ENCODE measurements around the gene RBFOX2.

RBFOX2 gene

DNA sequence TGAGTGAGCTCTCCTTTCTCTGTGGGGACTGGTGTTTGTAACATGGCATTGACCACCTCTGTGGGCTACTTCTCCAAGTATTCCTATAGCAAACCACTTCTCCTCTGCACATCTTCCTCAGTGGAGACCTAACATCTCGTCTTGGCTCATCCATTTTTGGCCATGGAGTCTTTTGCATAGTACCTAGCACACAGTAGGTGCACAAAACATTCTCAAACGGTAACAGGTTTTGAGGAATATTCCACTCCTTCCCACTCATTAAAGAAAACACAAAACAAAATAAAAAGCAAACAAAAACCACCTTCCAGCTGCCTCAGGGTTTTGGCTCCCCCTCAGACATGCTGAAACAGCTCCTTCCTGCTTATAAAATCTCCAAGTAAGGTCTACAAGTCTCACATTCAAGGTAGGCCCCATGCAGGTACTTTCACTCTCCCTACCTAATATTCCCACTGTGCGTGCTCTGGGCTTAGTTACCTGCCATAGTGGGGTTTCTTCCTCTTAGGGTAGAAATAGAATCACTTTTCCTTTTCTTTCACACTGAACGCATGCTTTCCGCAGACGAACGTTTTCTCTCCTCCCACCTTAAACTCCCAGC lies 132.4 kb downstream of the RBFOX2 start:
- no peak for DNase-seq (ENCODE audit: low spot score)

DNA sequence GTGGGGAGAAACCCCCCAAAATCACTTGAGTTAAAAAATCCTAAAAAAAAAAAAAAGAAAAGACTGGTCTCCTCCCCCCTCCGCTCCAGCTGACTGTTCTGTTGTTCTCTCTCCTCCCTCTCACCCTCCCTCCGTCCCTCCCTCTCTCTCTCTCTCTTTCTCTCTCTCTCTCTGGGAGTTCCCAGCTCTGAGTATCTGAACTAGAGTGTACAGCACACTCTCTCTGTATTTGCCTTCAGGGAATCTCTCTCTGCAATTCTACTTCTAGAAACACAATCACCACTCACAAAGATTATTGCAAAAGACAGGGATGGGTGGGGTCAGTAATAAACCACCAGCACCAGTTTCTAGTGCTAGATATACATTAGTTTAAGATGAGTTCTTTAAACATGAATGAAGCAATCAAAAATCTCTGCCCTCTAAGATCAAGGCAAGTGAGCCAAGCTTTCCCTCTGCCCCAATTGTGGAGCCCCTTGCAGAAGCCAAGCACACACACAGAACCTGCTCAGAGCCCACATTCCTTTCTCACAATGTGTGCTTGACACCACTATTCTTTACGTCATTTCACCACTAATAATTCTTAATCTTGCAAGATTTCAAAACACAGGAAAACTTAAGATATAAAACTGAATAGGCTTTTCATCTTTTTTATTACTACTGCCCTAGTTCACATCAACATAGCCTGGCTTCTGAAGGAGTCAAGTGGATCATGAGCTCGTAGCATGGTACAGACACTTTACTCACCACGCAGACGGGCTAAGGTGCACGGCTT lies 133.5 kb downstream of the RBFOX2 start:
- DNase-seq (ENCODE audit: low spot score), result peak; percentile 34

DNA sequence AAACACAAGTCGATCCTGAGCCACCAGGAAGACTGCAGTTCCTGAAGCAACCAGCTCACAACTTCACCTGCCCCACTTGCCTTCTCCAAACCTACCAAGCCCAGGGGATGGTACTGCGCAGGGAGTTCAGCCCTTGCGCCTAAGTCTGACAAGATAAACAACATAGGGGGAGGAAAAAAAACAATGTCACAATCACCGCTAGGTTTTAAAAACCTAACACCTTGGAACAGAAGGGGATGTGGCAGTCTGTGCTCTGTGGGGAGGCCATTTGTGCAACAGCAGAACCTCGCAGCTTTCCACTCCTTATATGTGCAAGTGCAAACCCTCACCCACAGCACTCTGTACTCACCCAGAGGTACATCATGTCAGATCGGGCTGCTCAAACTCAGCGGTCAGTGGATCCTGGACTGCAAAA lies 134.2 kb downstream of the RBFOX2 start:
- DNase-seq (ENCODE audit: low spot score), result no peak

GRCh38 chr22:35893698-35894097 lies 134.9 kb downstream of the RBFOX2 start:
- DNase-seq (ENCODE audit: low spot score), result no peak

DNA sequence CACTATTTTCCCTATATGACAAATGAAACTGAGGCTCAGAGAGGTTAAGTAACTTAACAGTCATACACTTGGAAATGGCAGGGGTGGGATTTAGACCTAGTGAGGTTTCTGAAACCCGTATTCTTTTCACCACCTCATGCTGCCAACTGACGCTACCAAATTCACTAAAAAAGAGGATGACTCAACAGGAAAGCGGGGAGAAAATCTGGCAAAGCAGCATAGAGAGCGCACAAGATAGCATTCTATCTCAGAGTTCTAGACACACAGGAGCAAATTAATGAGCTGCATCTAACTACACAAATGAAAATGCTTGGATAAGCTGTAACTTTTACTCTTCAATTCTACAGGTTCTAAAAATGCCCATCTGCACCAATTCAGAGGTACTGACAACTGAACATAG lies 136.4 kb downstream of the RBFOX2 start:
- DNase-seq (ENCODE audit: low spot score), result peak; percentile 30

GRCh38 chr22:35891442-35891841 lies 137.2 kb downstream of the RBFOX2 start:
- DNase-seq (ENCODE audit: low spot score), result no peak

GRCh38 chr22:35889071-35889470 lies 139.6 kb downstream of the RBFOX2 start:
- DNase-seq (ENCODE audit: low spot score), result no peak

GRCh38 chr22:35888181-35888870 lies 140.3 kb downstream of the RBFOX2 start:
- no peak for DNase-seq (ENCODE audit: low spot score)

DNA sequence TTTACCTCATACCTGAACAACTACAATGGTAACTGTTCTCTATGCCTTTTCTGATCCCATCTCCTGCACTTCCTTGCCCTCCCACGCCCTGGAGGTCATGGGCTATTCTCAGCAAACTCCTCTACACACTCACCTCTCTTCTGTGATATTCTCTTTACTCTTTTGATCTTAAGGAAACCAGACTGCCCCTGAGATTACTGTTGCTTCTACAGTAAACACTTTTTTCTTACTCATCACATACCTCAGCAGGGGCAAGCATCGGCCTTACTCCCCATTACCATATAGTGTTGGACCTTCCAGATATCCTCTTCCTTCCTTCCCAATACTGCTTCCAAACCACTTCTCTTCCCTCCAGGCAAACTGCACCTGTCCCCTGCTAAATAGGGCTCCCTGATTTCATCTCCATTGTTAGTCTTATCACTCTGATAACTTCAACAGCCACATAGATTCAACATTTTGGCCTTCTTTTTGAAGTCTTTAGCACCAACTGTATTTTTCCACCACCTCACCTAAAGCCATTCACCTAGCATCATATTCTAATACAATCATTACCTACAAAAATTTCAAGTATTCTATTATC lies 141.2 kb downstream of the RBFOX2 start:
- no peak for DNase-seq (ENCODE audit: low spot score)

DNA sequence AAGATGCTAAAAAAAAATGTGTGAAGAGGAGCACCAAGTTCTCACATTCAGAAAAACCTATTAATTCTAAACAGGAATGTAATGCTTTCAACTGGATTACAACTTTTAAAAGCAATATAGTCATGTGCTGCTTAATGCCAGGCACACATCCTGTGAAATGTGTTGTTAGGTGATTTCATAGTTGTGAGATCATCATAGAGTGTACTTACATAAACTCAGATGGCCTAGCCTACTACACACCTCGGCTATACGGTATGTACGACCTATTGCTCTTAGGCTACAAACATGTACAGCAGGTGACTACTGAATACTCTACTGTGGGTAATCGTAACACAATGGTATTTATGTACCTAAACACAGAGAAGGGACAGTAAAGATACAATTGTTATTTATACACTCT lies 142.3 kb downstream of the RBFOX2 start:
- DNase-seq (ENCODE audit: low spot score), result no peak

GRCh38 chr22:35884529-35884928 lies 144.1 kb downstream of the RBFOX2 start:
- no peak for DNase-seq (ENCODE audit: low spot score)

GRCh38 chr22:35883031-35883620 lies 145.5 kb downstream of the RBFOX2 start:
- no peak for DNase-seq (ENCODE audit: low spot score)

DNA sequence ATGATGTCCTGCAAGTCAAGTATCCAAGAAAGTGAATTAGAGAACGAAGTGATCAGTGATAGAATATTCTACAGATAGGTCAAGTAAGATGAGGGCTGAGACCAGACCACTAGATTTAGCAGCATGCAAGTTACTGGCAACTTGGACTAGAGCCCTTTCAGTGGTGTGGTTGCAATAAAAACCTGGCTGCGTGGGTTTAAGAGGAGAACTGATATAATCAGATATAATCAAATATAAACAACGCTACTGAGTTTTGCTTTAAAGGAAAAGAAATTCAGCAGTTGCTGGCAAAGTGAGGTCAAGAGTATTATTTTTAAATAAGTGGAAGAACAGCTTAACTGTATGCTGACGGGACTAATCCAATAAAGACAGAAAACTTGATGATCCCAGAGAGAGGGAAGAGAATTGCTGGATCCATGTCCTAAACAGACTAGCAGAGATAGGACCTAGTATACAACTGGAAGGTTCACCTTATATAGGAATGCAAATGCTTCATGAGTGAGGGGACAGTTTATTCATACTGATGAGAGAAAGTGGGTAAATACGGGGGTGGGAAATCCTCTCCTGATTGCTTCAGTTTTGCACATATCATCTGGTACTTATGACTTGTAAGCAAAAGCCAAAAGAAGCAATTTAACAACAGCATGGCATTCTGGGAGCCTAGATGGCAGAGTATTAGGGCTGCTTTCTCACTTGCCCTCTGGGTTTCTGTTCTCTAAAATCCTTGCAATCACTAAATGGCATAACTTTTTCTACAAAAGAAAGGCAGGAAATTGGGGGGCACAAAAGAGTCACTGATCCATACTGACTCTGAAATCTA lies 146.2 kb downstream of the RBFOX2 start:
- DNase-seq (ENCODE audit: low spot score), result no peak

DNA sequence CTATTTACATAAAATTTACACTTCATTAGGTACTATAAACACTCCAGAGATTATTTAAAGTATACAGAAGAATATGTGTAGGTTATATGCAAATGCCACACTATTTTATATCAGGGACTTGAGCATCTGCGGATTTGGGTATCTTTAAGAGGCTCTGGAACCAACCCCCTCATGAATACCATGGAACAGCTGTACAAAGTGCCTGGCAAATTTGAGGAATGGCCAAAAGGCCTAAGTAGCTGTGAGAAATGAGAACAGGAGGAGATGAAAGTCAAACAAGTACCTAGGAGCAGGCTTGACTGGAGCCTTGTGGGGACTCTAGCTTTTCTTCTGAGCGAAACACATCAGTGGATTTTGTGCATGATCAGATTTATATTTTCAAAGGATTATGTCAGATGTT lies 149.3 kb downstream of the RBFOX2 start:
- DNase-seq (ENCODE audit: low spot score), result no peak

GRCh38 chr22:35873426-35873825 lies 155.2 kb downstream of the RBFOX2 start:
- DNase-seq (ENCODE audit: low spot score), result no peak

DNA sequence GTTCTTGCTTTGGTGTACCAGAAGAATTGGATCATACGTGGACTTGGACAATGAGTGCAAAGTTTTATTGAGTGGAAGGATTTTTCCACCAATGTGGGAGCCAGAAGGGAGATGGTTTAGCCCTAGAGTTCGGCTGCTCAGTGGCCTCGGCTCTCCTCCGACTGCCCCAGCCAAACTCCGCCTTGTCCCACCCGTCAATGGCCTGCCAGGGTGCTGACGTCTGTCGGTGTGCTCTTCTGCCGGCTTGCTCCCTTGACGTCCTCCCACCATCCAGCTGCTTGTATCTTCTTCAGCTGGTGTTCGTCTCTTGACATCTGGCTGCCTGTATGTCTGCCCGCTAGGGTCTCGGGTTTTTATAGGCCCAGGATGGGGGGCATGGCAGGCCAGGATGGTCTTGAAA lies 156.2 kb downstream of the RBFOX2 start:
- DNase-seq (ENCODE audit: low spot score), result no peak

DNA sequence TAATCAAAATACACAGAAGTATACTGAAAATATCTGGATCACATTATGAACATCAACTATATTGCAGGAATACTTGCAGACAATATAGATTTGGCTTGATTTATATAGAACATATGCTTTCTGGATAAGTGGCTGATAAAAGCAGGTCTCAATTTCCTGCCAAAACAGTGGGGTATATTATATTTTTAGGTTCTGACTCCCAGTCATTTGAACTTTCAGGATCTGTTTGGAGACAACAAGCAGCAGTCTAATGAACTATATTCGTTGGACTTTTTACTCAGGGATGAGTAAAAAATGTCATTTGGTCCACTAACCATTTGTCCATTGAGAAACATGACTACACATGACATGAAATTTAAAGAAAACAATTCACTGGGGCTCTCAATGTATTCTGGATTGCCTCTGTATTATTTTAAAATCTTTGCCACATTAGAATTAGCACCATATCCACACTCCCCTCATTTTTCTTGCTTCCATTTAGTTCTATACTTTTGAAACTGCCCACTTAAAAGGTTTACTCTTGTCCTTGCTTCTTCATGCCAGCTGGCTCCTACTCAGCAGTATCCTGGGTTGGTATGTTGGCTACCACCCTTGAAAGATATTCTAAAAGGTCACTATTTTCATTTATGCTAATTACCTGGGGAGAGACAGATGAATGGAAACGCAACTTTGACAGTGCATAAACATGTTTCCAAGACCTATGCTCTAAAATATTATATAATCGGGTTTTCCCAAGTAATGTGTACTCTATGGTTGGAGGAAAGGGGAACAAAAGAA lies 157.9 kb downstream of the RBFOX2 start:
- no peak for DNase-seq (ENCODE audit: low spot score)

GRCh38 chr22:35868938-35869337 lies 159.7 kb downstream of the RBFOX2 start:
- no peak for DNase-seq (ENCODE audit: low spot score)

DNA sequence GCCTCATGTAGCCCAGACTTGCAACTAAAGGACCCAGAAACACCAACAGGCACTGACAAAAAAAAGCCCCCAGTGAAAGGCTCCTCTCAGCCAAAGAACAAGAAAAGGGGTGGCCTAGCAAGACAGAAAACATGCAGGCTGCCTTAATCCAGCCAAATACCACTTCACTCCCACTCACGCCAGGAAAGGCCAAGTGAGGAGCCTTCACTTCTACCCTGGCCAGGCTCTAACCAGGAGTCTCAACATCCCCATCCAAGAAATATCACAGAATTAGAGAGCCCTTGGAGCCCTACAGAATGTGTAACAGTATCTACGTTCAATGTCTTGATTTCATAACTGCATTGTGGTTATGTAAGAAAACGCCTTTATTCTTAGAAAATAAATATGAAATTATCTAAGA lies 162.0 kb downstream of the RBFOX2 start:
- DNase-seq (ENCODE audit: low spot score), result peak; percentile 9

DNA sequence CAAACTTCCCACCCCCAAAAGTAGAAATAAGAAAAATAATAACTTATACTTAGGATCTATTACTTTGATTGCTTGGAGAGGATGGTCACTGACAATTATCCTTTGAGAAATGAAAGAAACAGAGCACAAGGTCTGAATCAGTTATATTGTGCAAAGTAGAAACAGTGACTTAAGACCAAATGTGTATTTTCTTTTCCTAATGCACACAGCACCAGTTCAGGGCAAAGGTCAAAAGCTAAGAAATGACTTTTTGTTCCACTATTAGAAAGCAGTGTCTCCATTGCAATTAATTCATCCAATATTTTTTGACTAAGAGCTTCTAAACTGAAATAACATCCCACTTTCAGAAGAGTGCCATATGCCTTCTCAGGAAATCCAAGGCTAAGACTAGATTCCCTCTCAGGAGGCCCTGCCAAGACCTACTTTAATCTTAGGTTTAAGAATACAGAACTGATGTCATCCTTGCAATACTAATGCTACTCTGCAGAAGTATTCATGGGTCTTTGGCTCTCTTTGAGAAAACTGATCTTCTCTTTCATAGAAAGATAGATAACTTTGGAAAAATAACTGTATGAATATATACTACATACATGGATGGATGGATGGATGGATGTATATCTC lies 164.0 kb downstream of the RBFOX2 start:
- DNase-seq (ENCODE audit: low spot score), result no peak
